ENCODE measurements around the gene KLF15.

GRCh38 chr3:126320517-126321293 is 36.5 kb downstream of the KLF15 start:
- TF ChIP-seq CTCF (IDR thresholded peaks at IDR 0.05) (no peak), EP300 (IDR thresholded peaks at IDR 0.05) (no peak)
